Duodenal mucosa (tissue), 2 donors: ENCODE measurements around the gene RABGAP1L.

Experiments used
- H3K27ac ChIP-seq: one replicate; pipeline ENCODE4 v1.7.0; 2013; ENCODE audit warnings: low read depth, low read length
- H3K27me3 ChIP-seq, 2 donors: one replicate each; pipeline ENCODE4 v1.7.0; 2013; ENCODE audit warnings: low read length in 2 of 2, control low read depth in 1 of 2; ENCODE audit not compliant: insufficient read depth in 2 of 2, control insufficient read depth in 1 of 2
- H3K36me3 ChIP-seq, 2 donors: one replicate each; pipeline ENCODE4 v1.7.0; 2013; ENCODE audit warnings: low read length in 2 of 2, control low read depth in 1 of 2; ENCODE audit not compliant: insufficient read depth in 2 of 2, control insufficient read depth in 1 of 2
- H3K4me1 ChIP-seq, 2 donors: one replicate each; pipeline ENCODE4 v1.7.0; 2013; ENCODE audit warnings: low read length in 2 of 2, control low read depth in 1 of 2; ENCODE audit not compliant: insufficient read depth in 2 of 2, control insufficient read depth in 1 of 2
- H3K4me3 ChIP-seq, 2 donors: one replicate each; pipeline ENCODE4 v1.7.0; 2013; ENCODE audit warnings: low read length in 2 of 2, low read depth in 1 of 2
- H3K9ac ChIP-seq, 2 donors: one replicate each; pipeline ENCODE4 v1.7.0; 2013; ENCODE audit warnings: low read length in 2 of 2, low read depth in 1 of 2
- H3K9me3 ChIP-seq, 2 donors: one replicate each; pipeline ENCODE4 v1.7.0; 2013; ENCODE audit warnings: low read length in 2 of 2, control low read depth in 1 of 2; ENCODE audit not compliant: control insufficient read depth in 1 of 2

Gene RABGAP1L

GRCh38 chr1:174657411-174657810 lies 498.1 kb downstream of the RABGAP1L start:
- Histone ChIP-seq H3K36me3 (no peaks in the 10 kb centered on the region), H3K9me3 (no peaks in the 10 kb centered on the region), H3K27me3 (no peaks in the 10 kb centered on the region), H3K9ac (no peak overlapping the region), H3K4me1 (peaks cover 4 to 6% of the 10 kb centered on the region in 2 donors), H3K27ac (no peak overlapping the region), H3K4me3 (no peak overlapping the region)

- Histone ChIP-seq H3K4me3 (no peak overlapping the region), H3K9me3 (no peaks in the 10 kb centered on the region), H3K36me3 (no peaks in the 10 kb centered on the region), H3K4me1 (peaks cover 4 to 6% of the 10 kb centered on the region in 2 donors), H3K27ac (no peak overlapping the region), H3K27me3 (no peaks in the 10 kb centered on the region), H3K9ac (no peak overlapping the region)
Measured at GRCh38 chr1:174657893-174658292, 498.6 kb downstream of the RABGAP1L start.

- H3K36me3 ChIP-seq = no peaks in the 10 kb centered on the region
- no peak overlapping the region for H3K4me3 ChIP-seq
- no peak overlapping the region for H3K27ac ChIP-seq
- peaks cover 4 to 6% of the 10 kb centered on the region in 2 donors for H3K4me1 ChIP-seq
- H3K9ac ChIP-seq = no peak overlapping the region
- no peaks in the 10 kb centered on the region for H3K27me3 ChIP-seq
- no peaks in the 10 kb centered on the region for H3K9me3 ChIP-seq
Measured at GRCh38 chr1:174659823-174660222, 500.5 kb downstream of the RABGAP1L start.

GRCh38 chr1:174660476-174660875 lies 501.2 kb downstream of the RABGAP1L start:
- Histone ChIP-seq H3K9me3 (no peaks in the 10 kb centered on the region), H3K27ac (no peak overlapping the region), H3K27me3 (no peaks in the 10 kb centered on the region), H3K9ac (no peak overlapping the region), H3K4me1 (peaks cover 4 to 6% of the 10 kb centered on the region in 2 donors), H3K36me3 (no peaks in the 10 kb centered on the region), H3K4me3 (no peak overlapping the region)

GRCh38 chr1:174663358-174663757 lies 504.0 kb downstream of the RABGAP1L start:
- Histone ChIP-seq H3K4me3 (no peak overlapping the region), H3K4me1 (no peaks in the 10 kb centered on the region), H3K9me3 (peaks cover 0 to 4% of the 10 kb centered on the region in 2 donors), H3K36me3 (no peaks in the 10 kb centered on the region), H3K27me3 (no peaks in the 10 kb centered on the region), H3K9ac (no peak overlapping the region), H3K27ac (no peak overlapping the region)

- Histone ChIP-seq H3K36me3 (no peaks in the 10 kb centered on the region), H3K4me1 (no peaks in the 10 kb centered on the region), H3K9me3 (peaks cover 2 to 5% of the 10 kb centered on the region in 2 donors)
Measured at GRCh38 chr1:174666248-174666647, 506.9 kb downstream of the RABGAP1L start.

GRCh38 chr1:174671826-174672225 lies 512.5 kb downstream of the RABGAP1L start:
- no peak overlapping the region for H3K27ac ChIP-seq
- H3K4me3 ChIP-seq = no peak overlapping the region
- H3K27me3 ChIP-seq = no peaks in the 10 kb centered on the region
- H3K4me1 ChIP-seq = no peaks in the 10 kb centered on the region
- H3K9ac ChIP-seq = no peak overlapping the region
- H3K36me3 ChIP-seq = no peaks in the 10 kb centered on the region
- H3K9me3 ChIP-seq = peaks cover 2 to 5% of the 10 kb centered on the region in 2 donors

More at GRCh38 chr1:174666248-174666647, 506.9 kb downstream of the RABGAP1L start:
- Histone ChIP-seq H3K27ac (no peak overlapping the region), H3K9ac (no peak overlapping the region), H3K27me3 (no peaks in the 10 kb centered on the region), H3K4me3 (no peak overlapping the region)

- Histone ChIP-seq H3K4me3 (no peak overlapping the region), H3K9me3 (no peaks in the 10 kb centered on the region), H3K9ac (no peak overlapping the region), H3K36me3 (no peaks in the 10 kb centered on the region), H3K27ac (no peak overlapping the region), H3K27me3 (no peaks in the 10 kb centered on the region), H3K4me1 (no peaks in the 10 kb centered on the region)
Measured at GRCh38 chr1:174676856-174677255, 517.5 kb downstream of the RABGAP1L start.

GRCh38 chr1:174678657-174679056 lies 519.3 kb downstream of the RABGAP1L start:
- no peaks in the 10 kb centered on the region for H3K36me3 ChIP-seq
- no peaks in the 10 kb centered on the region for H3K27me3 ChIP-seq
- no peaks in the 10 kb centered on the region for H3K4me1 ChIP-seq
- H3K9ac ChIP-seq = no peak overlapping the region
- no peaks in the 10 kb centered on the region for H3K9me3 ChIP-seq
- H3K27ac ChIP-seq = no peak overlapping the region
- no peak overlapping the region for H3K4me3 ChIP-seq

GRCh38 chr1:174680101-174680500 lies 520.8 kb downstream of the RABGAP1L start:
- no peak overlapping the region for H3K27ac ChIP-seq
- H3K36me3 ChIP-seq = peaks cover 0 to 3% of the 10 kb centered on the region in 2 donors
- no peaks in the 10 kb centered on the region for H3K9me3 ChIP-seq
- no peaks in the 10 kb centered on the region for H3K27me3 ChIP-seq
- no peaks in the 10 kb centered on the region for H3K4me1 ChIP-seq
- no peak overlapping the region for H3K9ac ChIP-seq
- no peak overlapping the region for H3K4me3 ChIP-seq
